NCI-H2081 (cell line): Measurements from ENCODE around the gene CKS1B.

Experiments
- DNase-seq, 2 experiments: peaks; one replicate each; lab custom pipeline; 2025; lab: John Stamatoyannopoulos, UW

Gene CKS1B

GRCh38 chr1:154945962-154946850 lies 28.3 kb upstream of the CKS1B start:
- no peak for DNase-seq

GRCh38 chr1:154948079-154948478 lies 26.4 kb upstream of the CKS1B start:
- DNase-seq = no peak

GRCh38 chr1:154951901-154952657 lies 22.4 kb upstream of the CKS1B start:
- no peak for DNase-seq

GRCh38 chr1:154952664-154953063 lies 21.8 kb upstream of the CKS1B start:
- DNase-seq = no peak

- no peak for DNase-seq
Measured at GRCh38 chr1:154953611-154954038, 20.9 kb upstream of the CKS1B start.

- DNase-seq = no peak
Measured at GRCh38 chr1:154954541-154954940, 19.9 kb upstream of the CKS1B start.

- peak; percentile 41 to 62 for DNase-seq
Measured at GRCh38 chr1:154955039-154955717, 19.3 kb upstream of the CKS1B start.

GRCh38 chr1:154955718-154956543 lies 18.6 kb upstream of the CKS1B start, which contains the start of gene PBXIP1:
TSS of gene PBXIP1 (minus strand) at chr1:154956099. CDS start at chr1:154953721, 2,378 bp downstream.
- peak; percentile 89 to 93 for DNase-seq

GRCh38 chr1:154956544-154956941 lies 17.9 kb upstream of the CKS1B start:
- no peak for DNase-seq

- no peak for DNase-seq
Measured at GRCh38 chr1:154957091-154957657, 17.3 kb upstream of the CKS1B start.

- DNase-seq = no peak
Measured at GRCh38 chr1:154958036-154958435, 16.4 kb upstream of the CKS1B start.

- DNase-seq = no peak
Measured at GRCh38 chr1:154958681-154959425, 15.6 kb upstream of the CKS1B start.

GRCh38 chr1:154959426-154959780 lies 15.1 kb upstream of the CKS1B start:
- DNase-seq = no peak

GRCh38 chr1:154960446-154961136 lies 13.9 kb upstream of the CKS1B start:
- DNase-seq = no peak

- peak; percentile 78 to 88 for DNase-seq
Measured at GRCh38 chr1:154961207-154962155, 13.0 kb upstream of the CKS1B start, which contains the start of gene PYGO2. TSS of gene PYGO2 (minus strand) at chr1:154961782. CDS start at chr1:154961576, 206 bp downstream.

- DNase-seq = peak; percentile 27 to 43
Measured at GRCh38 chr1:154962156-154962749, 12.2 kb upstream of the CKS1B start.

- DNase-seq = no peak
Measured at GRCh38 chr1:154962795-154963330, 11.6 kb upstream of the CKS1B start.

GRCh38 chr1:154963643-154964042 lies 10.8 kb upstream of the CKS1B start:
- no peak for DNase-seq
